Neural cell (in vitro differentiated cells): ENCODE data around the gene ALX3. TPM values are rescaled to one million over a fixed set of nuclear protein-coding genes. Genes with fewer than 3 reads are reported as not detected.

Experiments used
- H2AFZ ChIP-seq: fragments of 200-600, 300-800 bp; sonication (generic), shearing (Covaris generic); 2 replicates; pipeline ENCODE4 v1.6.0; 2014; ENCODE audit warnings: low read depth, mild to moderate bottlenecking, antibody characterized with exemption, low read length, moderate library complexity
- H3F3A ChIP-seq: fragments of 200-600 bp; shearing (Covaris generic); 2 replicates; pipeline ENCODE4 v1.6.1; 2016; ENCODE audit warnings: mild to moderate bottlenecking, moderate library complexity, mixed read lengths, antibody characterized with exemption, low read length; ENCODE audit not compliant: insufficient read depth, poor library complexity, severe bottlenecking
- H3K27ac ChIP-seq: fragments of 200-600, 300-800 bp; sonication (generic), shearing (Covaris generic); 2 replicates; pipeline ENCODE4 v1.5.1; 2014; ENCODE audit warnings: mild to moderate bottlenecking, low read length, moderate library complexity
- H3K27me3 ChIP-seq: fragments of 300-800, 200-600 bp; sonication (generic), shearing (Covaris generic); 2 replicates; pipeline ENCODE4 v1.6.0; 2014; ENCODE audit warnings: mild to moderate bottlenecking, low read depth, low read length, moderate library complexity; ENCODE audit not compliant: insufficient read depth
- H3K36me3 ChIP-seq: fragments of 300-800, 200-600 bp; sonication (generic), shearing (Covaris generic); 2 replicates; pipeline ENCODE4 v1.5.1; 2014; ENCODE audit warnings: mild to moderate bottlenecking, antibody characterized with exemption, low read length, moderate library complexity; ENCODE audit not compliant: insufficient read depth
- H3K4me2 ChIP-seq: fragments of 300-800, 200-600 bp; sonication (generic), shearing (Covaris generic); 2 replicates; pipeline ENCODE4 v1.6.0; 2014; ENCODE audit warnings: mild to moderate bottlenecking, low read length
- H3K4me3 ChIP-seq: fragments of 300-800, 200-600 bp; sonication (generic), shearing (Covaris generic); 2 replicates; pipeline ENCODE4 v1.5.1; 2014; ENCODE audit warnings: mild to moderate bottlenecking, low read length, moderate library complexity
- H3K79me2 ChIP-seq: fragments of 200-600 bp; shearing (Covaris generic); replicated peaks from 2 replicates; pipeline ENCODE4 v1.6.0; 2014; ENCODE audit warnings: mild to moderate bottlenecking, low read length, moderate library complexity; ENCODE audit not compliant: insufficient read depth
- H3K9ac ChIP-seq: fragments of 300-800, 200-600 bp; sonication (generic), shearing (Covaris generic); 2 replicates; pipeline ENCODE4 v1.6.1; 2016; ENCODE audit warnings: mild to moderate bottlenecking, low read length, mixed read lengths
- H3K9me2 ChIP-seq: fragments of 200-600 bp; shearing (Covaris generic); 2 replicates; pipeline ENCODE4 v1.6.1; 2016; ENCODE audit warnings: mild to moderate bottlenecking, low read length, mixed read lengths; ENCODE audit not compliant: insufficient read depth
- H3K9me3 ChIP-seq: fragments of 200-600, 300-800 bp; sonication (generic), shearing (Covaris generic); 2 replicates; pipeline ENCODE4 v1.6.1; 2016; ENCODE audit warnings: mild to moderate bottlenecking, mixed run types, low read length, moderate library complexity, mixed read lengths
- H4K20me1 ChIP-seq: fragments of 200-600 bp; shearing (Covaris generic); 2 replicates; pipeline ENCODE4 v1.6.1; 2016; ENCODE audit warnings: mild to moderate bottlenecking, mixed run types; ENCODE audit not compliant: insufficient read depth
- CTCF ChIP-seq: fragments of 450-650 bp; IDR thresholded peaks from 2 replicates; pipeline ENCODE4 v1.5.1; 2014; ENCODE audit warnings: antibody characterized with exemption, mild to moderate bottlenecking, moderate library complexity; ENCODE audit not compliant: poor library complexity, severe bottlenecking
- EP300 ChIP-seq: fragments of 450-650 bp; conservative IDR thresholded peaks from 2 replicates; pipeline ENCODE4 v1.6.1; 2014; ENCODE audit warnings: antibody characterized with exemption, mild to moderate bottlenecking, moderate library complexity; ENCODE audit not compliant: poor library complexity, severe bottlenecking
- EZH2 ChIP-seq: fragments of 200-600, 300-800 bp; shearing (Covaris generic), sonication (generic); IDR thresholded peaks from 2 replicates; pipeline ENCODE4 v1.6.1; 2014; ENCODE audit warnings: antibody characterized with exemption, low read length, borderline replicate concordance, mild to moderate bottlenecking; ENCODE audit not compliant: insufficient read depth, poor library complexity, severe bottlenecking
- MXI1 ChIP-seq: fragments of 450-650 bp; conservative IDR thresholded peaks from 2 replicates; pipeline ENCODE4 v1.6.1; 2014; ENCODE audit warnings: antibody characterized with exemption, mild to moderate bottlenecking; ENCODE audit not compliant: poor library complexity, severe bottlenecking
- POLR2AphosphoS5 ChIP-seq: IDR thresholded peaks from 2 replicates; pipeline ENCODE4 v1.6.1; 2012
- RAD21 ChIP-seq: fragments of 450-650 bp; conservative IDR thresholded peaks from 2 replicates; pipeline ENCODE4 v1.6.1; 2014; ENCODE audit warnings: antibody characterized with exemption, mild to moderate bottlenecking, moderate library complexity
- REST ChIP-seq: IDR thresholded peaks from 2 replicates; pipeline ENCODE4 v1.6.1; 2012; ENCODE audit warnings: borderline replicate concordance
- SMC3 ChIP-seq: fragments of 450-650 bp; conservative IDR thresholded peaks from 2 replicates; pipeline ENCODE4 v1.6.1; 2014; ENCODE audit warnings: antibody characterized with exemption, mild to moderate bottlenecking, moderate library complexity; ENCODE audit not compliant: poor library complexity
- TAF1 ChIP-seq: IDR thresholded peaks from 2 replicates; pipeline ENCODE4 v1.6.1; 2012; ENCODE audit warnings: low read depth
- polyA plus RNA-seq: library from polyadenylated mRNA; depleted of rRNA; stranded (reverse); fragments of >200 nt; gene quantifications from 2 replicates; pipeline ENCODE4 v1.2.3, GENCODE V29; 2014

The ALX3 gene
- polyA plus RNA-seq, 1 donor from 2014 or later = not detected

GRCh38 chr1:110100335-110100734 lies 29.9 kb upstream of the ALX3 start:
- no peaks in the 10 kb centered on the region for H3K36me3 ChIP-seq
- H3F3A ChIP-seq = no peaks in the 10 kb centered on the region
- H3K27ac ChIP-seq = no peak overlapping the region
- no peak overlapping the region for H2AFZ ChIP-seq
- H3K4me3 ChIP-seq = no peak overlapping the region
- no peaks in the 10 kb centered on the region for H4K20me1 ChIP-seq
- H3K4me2 ChIP-seq = no peak overlapping the region
- H3K79me2 ChIP-seq = no peaks in the 10 kb centered on the region
- H3K9ac ChIP-seq = no peak overlapping the region
- H3K9me3 ChIP-seq = no peaks in the 10 kb centered on the region
- no peaks in the 10 kb centered on the region for H3K9me2 ChIP-seq
- TF ChIP-seq EP300 (no peak), MXI1 (no peak), REST (no peak), CTCF (no peak), EZH2 (no peak), TAF1 (no peak), RAD21 (no peak), POLR2AphosphoS5 (no peak), SMC3 (no peak)
- no peaks in the 10 kb centered on the region for H3K27me3 ChIP-seq

GRCh38 chr1:110098222-110099026 lies 28.0 kb upstream of the ALX3 start:
- Histone ChIP-seq H3K27me3 (no peaks in the 10 kb centered on the region), H3K9me2 (no peaks in the 10 kb centered on the region), H4K20me1 (no peaks in the 10 kb centered on the region)

More at GRCh38 chr1:110098222-110099026, 28.0 kb upstream of the ALX3 start:
- no peak overlapping the region for H3K4me2 ChIP-seq
- TF ChIP-seq CTCF = no peak
- no peak for TF ChIP-seq EP300
- TF ChIP-seq REST = no peak
- no peak overlapping the region for H3K27ac ChIP-seq
- no peaks in the 10 kb centered on the region for H3K9me3 ChIP-seq
- no peak overlapping the region for H2AFZ ChIP-seq
- no peak overlapping the region for H3K9ac ChIP-seq
- no peak overlapping the region for H3K4me3 ChIP-seq
- no peaks in the 10 kb centered on the region for H3F3A ChIP-seq
- H3K36me3 ChIP-seq = no peaks in the 10 kb centered on the region
- no peaks in the 10 kb centered on the region for H3K79me2 ChIP-seq
